HG03575 (cell line): ENCODE measurements around the gene EXD3.
"Not testable (repeated sequence)": the region's sequence is repeated elsewhere in the genome, so short reads cannot be mapped to it uniquely, and the experiment has no call there.

ENCODE experiments used
- ATAC-seq: cut with Tn5 transposase; IDR thresholded peaks from one replicate; pipeline ENCODE4 v1.9.1; 2021; ENCODE audit not compliant: unreplicated experiment, insufficient number of reproducible peaks, low FRiP score; ENCODE audit errors: extremely low read depth

Gene EXD3, protein sequence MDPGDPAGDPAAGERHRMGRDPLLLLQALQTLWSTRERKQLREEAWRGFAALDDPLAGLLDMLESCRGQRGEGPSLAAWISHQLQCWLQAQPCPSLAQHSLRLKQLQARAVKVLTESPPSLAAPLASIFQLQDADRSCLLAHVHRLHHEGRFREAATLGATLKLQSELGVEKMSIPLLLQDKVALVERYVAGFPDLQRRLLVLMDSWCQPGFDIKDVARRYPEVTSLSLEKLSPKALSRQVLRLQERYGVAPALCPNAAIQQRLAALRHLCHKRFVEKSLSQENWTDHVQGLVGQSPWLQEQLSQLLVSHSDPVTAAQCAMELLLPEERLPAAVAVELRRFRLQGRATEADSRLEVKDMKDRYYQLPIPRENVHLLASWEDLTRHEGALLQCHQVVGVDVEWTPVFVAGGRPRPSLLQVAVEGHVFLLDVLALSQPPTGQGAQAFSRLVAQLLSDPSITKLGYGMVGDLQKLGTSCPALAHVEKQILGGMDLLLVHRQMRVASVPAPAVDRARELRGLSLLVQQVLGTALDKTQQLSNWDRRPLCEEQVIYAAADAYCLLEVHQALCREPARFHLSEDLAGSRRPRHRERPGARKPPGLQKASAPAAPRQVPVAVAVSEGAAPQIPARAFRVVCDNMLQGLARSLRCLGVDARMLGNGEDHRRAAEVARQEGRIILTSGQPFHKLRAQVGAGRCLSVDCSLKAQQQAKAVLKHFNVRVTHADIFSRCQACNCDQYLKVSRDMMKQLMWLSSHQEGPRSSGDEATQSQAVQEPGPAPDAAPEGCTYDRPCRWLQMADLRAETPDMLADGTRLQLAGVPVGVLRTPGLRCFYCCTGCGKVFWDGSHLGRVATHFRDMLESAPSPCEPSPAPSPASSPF

DNA sequence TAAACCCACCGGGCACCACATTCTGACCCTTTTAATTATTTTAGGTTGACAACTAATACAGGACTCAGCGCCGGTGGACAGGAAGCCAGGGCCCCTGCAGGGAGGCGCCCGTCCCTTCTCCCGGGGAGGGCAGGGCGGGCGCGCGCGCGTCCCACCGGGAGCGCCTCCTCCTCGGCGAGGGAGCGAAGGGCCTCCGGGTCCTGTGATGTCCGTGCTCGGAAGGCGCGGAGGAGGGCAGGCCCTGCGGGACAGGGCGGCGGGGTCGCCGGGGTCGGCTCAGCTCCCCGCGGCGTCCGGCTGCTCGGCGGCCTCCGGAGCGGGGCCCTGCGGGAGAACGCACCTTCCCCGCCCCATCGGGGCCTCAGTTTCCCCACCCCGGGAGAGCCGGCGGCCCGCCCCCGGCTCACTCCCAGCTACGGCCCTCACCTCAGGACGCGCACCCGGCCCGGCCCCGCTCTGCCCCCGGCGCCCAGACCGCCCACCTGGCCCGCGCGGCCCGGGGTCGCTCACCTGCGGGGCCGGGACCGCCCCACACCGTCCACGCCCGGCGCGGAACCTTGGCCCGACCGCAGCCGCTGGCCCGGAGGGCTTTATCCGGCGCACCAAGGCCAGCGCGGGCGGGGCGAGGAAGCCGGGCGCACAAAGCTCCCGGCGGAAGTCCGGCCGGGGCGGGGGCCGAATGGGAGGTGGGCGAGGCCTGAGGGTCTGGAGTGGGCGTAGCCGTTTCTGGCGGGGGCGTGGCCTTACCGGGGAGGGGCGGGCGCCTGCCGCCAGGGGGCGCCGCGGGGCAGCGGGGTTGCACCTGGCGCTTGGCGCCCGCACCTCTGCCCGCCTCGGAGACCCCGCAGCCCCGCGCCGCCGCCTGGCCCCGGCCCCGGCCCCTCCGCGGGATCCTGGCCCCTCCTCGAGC, at the start of gene EXD3, which contains the start of gene NOXA1:
EXD3 (minus strand) TSS at position 559 of the 910 bp plus-strand sequence. CDS start 27,805 bp downstream, outside the sequence.
NOXA1 (plus strand) TSS at position 790 of the 910 bp plus-strand sequence. CDS start 137 bp downstream, outside the sequence.
- ATAC-seq = no peak

DNA sequence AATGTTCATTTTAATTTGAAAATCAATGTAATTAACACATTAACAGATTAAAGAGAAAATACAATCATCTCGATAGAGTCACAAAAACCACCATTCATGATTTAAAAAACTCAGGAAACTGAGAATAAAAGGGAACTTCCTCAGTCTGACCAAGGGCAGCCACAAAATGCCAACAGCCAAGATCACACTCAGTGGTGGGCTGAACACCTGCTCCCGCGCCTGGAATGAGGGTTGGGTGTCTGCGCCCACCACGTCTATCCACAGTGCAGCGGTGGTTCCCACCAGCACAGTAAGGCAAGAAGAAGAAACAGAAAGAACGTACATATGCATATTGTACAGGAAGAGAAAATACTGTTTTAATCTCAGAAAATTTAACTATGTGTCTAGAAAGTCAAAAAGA, 47.8 kb upstream of the EXD3 start:
- ATAC-seq = no peak

DNA sequence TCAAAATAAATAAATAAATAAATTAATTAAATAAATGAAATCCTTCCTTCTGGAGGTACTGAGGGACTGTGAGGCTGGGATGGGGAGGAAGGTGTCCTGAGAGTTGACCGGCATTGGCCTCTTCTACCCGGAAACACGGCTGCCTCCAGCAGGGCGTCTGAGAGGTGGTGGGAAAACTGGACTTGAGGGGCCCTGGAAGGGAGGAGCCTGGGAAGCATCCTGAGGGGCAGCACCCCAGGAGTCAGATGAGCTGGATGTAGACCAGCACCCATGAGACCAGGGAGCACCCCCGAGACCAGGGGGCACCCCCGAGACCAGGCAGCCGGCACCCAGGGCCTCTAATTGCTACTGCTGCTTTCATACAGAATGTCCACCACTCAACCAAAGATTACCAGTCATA, 44.9 kb upstream of the EXD3 start:
- ATAC-seq = no peak

DNA sequence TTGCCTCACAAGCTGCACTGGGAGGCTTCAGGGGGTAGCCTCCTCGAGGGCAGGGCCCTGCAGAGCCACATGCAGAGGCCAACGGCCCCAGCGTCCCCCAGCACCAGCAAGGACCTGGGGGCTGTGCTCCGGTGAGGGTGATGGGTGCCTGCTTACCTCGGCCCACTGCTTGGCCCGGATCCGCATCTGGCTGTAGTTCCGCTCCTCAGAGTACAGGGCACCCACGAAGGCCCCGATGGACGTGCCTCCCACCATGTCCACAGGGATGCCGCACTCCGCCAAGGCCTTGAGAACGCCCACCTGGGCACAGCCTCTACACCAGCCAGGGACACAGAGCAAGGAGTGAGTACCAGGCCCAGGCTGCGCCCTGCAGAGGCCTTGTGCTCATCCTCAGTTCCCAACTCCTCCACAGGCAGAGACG, 44.2 kb upstream of the EXD3 start:
- ATAC-seq = no peak

DNA sequence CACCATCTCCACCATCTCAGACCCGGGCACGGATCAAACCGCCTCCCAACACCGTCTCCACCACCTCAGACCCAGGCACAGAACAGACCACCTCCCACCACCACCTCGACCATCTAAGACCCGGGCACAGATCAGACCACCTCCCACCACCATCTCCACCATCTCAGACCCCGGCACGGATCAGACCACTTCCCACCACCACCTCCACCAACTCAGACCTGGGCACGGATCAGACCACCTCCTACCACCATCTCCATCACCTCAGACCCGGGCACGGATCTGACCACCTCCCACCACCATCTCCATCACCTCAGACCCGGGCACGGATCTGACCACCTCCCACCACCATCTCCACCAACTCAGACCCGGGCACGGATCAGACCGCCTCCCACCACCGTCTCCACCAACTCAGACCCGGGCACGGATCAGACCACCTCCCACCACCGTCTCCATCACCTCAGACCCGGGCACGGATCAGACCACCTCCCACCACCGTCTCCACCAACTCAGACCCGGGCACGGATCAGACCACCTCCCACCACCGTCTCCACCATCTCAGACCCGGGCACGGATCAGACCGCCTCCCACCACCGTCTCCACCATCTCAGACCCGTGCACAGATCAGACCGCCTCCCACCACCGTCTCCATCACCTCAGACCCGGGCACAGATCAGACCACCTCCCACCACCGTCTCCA, 43.6 kb upstream of the EXD3 start:
- not testable (repeated sequence) for ATAC-seq

DNA sequence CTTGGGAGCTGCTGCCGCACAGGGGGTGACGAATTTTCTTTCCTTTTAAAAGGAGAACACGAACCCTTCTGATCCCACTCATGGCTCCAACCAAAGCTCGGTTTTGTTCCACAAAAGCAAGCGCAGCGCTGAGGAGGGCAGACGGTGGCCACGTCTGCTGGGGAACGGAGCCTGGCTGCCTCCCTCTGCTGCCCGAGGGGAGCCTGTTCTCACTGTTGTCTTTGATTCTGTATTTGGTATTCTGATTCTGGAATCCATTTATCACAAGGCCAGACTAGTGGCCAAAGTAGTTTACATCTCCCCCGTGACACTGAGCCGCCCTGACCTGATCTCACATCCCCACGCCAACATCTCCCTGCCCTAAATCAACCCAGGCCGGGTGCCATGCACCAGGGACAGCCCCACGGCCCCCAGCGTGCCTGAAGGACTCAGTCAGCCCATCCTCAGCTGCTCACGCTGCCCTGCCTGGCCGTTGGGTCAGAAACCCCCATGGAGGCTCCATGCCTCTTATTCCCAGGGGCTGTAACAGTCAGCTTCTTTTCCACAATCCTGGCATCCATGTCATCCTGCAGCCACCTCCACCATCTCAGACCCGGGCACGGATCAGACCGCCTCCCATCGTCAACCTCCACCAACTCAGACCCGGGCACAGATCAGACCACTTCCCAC, 42.9 kb upstream of the EXD3 start:
- ATAC-seq = no peak

DNA sequence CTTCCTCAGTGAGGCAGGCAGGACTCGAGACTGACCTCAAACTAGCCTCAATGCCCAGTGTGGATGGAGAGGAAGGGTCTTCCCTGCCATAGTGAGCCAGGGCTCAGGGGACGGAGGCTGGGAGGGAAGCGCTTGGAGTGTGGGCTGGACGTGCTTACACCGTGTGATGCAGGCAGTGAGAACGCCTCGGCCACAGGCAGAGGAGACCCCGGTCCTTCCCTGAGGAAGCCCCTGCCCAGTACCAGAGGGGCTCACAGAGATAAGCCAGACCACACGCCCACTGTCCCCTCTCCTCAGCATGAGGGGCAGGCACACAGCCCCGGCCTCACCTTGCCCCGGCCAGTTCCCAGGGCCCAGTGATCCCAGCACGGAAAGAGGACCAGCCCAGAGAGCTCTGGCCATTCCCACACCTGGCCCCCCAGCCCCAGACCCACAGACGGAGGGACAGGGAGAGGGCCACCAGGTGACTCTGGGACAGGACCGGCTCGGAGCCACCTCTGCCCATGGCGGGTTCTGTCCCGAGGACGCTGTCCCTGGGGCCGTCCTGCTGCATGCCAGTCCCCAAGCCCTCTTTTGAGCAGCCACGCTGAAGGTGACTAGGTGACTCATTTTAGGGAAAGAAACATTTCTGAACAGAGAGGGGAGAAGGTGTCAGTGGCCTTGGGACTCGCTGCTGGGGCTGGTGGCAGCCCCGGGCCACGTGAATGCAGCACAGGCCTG, 42.2 kb upstream of the EXD3 start:
- no peak for ATAC-seq

DNA sequence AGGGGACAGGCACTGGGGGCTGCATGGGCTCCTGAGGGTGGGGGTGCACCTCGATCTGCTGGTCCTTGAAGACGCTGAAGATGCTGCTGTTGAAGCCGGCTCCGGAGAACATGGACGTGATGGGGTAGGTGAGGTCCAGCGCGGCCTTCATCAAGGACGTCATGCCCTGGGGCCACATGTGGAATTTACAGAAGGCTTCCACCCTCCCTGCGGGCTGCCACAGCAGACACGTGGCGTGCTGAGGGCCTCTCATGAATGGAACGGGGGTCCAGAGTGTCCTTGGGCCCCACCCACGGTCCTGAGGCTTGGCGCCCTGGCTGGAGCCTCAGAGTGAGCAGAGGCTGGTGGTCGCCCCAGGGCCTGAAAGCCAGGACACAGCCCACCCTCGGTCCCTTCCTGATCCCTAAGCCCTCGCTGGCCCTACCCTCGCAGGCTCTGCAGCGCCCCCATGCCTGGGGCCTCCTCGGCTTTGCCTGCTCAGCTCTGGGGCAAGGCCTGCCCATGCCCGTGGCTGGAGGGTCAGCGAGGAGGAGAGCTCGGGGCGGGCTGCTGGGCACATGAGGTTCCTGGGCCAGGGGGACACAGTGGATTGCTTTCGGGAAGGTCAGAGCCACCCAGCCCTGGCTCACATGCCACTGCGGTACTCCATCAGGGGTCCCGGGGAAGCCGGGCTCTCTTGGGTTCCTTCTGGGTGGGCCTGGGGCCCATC, 41.5 kb upstream of the EXD3 start:
- no peak for ATAC-seq

DNA sequence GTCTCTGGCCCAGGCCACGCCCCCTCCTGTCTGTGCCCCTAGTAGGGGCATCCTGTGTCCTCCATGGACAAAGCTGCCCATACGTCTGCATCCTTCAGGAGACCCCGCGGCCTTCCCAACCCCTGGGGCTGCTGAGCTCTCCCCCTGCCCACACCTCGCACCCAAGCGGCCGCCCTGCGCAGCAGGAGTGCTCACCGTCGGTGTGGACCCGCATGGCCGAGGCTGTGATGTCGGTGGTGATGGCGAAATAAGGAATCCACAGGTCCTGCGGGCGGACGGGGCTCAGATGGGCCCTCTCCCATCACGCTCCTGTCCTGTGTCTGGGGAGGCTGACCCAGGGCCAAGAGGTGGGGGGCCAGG, 40.9 kb upstream of the EXD3 start:
- ATAC-seq = no peak

DNA sequence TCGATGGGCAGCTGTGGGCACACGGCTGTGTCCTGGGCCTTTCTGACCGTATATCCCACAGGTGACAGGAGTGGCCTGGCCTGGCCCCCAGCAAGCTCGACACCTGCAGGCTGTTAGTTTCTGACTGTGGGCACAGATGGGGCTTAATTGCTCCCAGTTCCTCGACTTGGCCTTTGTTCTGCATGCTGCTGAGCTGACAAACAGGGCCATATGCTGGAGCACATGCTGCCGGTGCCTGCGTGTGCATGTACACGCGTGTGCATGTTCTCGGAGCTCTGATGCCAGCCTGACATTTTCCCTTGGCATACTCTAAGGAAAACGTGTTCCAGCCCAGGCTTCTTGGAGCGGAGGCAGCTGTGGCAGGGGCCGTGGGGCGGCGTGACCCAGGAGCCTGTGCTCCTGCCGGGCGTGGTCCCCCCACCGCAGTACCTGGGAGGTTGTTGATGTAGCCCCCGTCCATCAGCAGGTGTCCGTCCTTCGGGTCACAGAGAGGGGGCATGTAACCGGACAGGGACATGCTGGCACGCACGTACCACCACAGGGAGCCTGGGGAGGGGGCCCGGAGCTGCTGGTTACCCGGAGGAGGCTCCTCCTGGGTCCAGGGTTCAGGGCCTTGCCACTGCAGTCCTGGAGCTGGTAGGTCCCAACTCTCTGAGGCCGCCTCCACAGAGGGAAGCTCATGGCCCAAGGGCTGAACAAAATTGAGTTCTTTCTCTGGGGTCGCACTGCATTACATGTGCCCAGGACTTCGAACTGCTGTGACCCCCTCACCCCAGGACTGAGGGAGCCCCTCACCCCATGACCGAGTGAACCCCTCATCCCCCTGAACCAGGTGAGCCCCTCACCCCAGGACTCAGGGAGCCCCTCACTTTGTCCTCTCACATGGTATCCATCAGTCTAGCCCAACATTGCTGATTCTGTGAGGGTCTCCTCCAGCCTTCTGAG, 40.3 kb upstream of the EXD3 start:
- ATAC-seq = no peak

DNA sequence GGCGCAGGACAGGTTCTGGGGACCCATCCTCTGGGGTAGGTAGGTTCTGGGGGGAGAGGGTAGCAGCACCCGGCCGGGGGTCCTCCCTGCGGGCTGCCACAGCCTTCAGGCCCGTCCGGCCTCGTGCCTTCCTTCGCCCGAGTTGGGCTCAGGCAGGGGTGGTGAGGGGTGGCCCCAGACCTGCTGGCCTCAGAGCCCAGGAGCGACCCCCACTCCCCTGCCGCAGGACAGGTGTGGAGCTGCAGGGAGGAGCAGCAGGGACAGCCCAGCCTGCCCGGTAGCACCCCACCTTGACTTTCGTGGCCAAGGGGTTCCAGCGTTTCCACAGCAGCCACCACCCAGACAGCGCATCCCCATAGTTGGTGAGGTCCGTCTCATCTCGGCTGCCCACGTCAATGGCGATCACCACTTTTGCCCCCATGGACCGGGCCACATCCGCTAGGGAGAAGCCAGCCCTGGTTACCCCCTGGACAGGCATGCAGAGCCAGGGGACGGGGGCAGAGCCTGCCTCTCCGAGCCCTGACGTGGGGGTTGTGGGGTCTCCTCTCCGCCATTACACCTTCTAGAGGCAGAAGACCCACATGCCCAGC, 39.5 kb upstream of the EXD3 start:
- no peak for ATAC-seq

DNA sequence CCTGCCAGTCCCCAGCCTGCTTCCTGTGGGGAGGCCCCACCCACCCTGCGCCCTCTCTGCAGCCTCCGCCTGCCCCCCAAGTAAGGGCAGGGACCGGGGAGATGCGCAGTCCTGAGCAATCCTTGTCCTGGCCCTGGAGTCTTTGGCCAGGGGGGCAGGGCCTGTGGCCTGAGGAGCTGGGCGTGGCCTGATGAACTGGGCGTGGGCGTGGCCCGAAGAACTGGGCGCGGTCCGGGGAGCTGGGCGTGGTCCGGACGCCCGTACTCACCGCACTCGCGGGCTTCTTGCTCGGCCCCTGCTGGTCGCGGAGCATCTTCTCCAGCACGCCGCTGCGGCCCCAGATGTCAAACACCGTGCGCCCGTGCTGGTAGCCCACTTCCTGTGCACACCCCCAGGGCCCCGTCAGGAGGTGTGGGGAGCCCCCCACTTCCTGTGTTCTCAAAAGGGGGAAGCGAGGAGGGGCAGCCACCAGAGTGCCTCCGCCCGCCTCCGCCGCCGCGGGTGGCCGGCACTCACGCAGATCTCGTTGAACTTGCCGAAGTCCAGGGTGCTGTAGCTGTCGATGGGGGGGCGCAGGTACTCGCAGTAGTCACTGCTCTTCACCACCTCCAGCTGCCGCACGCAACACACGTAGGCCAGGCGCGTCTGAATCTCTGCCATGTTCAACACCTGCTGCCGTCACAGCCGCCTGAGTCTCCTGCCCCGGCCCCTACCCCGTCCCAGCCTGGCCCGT, 38.9 kb upstream of the EXD3 start:
- no peak for ATAC-seq

DNA sequence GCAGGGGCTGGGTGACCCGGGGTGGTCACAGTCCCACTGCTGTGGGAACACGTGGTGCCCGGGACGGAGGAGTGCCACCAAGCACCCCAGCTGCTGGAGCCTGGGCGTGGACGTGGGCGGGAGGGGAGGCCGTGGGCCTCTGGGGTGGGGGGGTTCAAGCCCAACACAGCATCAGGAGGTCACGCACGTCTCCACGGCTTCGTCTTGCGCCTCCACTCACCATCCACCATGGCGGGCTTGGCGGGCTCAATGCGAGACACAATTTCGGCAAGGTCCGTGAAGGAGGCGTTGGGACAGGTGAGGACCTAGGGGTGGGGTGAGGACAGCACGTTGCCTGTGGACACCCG, 38.3 kb upstream of the EXD3 start:
- ATAC-seq = no peak

DNA sequence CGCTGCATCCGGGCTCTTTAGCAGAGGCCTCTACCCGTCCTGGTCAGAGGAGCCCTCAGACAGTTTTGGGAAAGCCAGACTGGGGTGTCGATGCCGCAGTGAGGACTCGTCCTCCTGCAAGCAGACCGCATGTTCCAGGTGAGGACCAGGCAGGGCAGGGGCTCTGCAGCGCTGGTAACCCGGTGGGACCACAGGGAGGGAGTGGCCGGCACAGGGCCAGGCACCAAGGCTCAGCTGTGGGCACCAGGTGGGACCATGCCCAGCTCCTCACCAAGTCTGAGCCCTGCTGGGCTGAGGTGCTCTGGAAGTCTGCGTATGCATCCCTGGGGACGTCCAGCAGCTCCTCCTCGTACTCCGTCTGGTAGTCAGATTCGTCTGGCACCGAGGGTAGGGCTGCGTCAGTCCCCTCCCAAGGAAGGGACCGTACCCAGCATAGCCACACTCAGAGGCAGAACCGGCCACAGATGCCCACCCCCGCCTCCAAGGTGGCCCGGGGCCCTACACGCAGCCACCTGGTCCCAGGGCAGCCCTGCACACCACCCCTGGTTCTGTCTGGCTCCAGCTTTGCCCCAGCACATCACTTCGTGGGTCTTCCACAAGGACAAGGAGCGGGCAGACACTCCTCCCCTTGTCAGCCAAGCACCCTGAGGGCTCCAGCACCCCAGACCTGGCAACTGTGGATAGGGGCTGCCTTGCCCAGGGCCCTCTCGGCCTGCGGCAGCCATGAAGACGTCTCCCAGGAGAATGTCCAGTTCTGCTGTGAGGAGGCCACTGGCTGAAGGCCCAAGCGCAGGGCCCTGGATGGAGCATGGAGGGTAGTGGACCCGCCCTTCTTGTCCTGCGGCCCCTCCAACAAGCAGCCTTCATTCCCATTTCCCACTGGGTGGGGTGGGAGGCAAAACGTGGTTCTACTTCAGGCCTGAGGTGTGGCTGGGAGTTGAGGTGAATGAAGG, 37.7 kb upstream of the EXD3 start:
- ATAC-seq = no peak
